Tibial nerve (tissue), 3 donors: ENCODE results near the gene MGMT.

Experiments used
- CTCF ChIP-seq, 5 experiments: fragments of 200-600 bp in 3 of 5; fragments of 450-650 bp in 2 of 5; sonication (generic) in 3 of 5; IDR thresholded peaks; one replicate each; pipeline ENCODE4 v1.5.1; 2016 to 2019; ENCODE audit warnings: antibody characterized with exemption in 5 of 5, mild to moderate bottlenecking in 3 of 5, moderate library complexity in 2 of 5
- POLR2A ChIP-seq, 2 donors: fragments of 450-650 bp; IDR thresholded peaks; one replicate each; pipeline ENCODE4 v1.6.1; 2017; ENCODE audit warnings: antibody characterized with exemption in 2 of 2, mild to moderate bottlenecking in 2 of 2, moderate library complexity in 2 of 2

- TF ChIP-seq POLR2A (IDR thresholded peaks at IDR 0.05), result no peak
- no peak for TF ChIP-seq CTCF (IDR thresholded peaks at IDR 0.05)
Observed at GRCh38 chr10:129548600-129548999, 81.6 kb downstream of the MGMT start.
